Right atrium auricular region (tissue), 2 donors: ENCODE measurements around the gene RFTN1. TPM values are rescaled to one million over a fixed set of nuclear protein-coding genes. Genes with fewer than 3 reads are reported as not detected.

Source experiments
- DNase-seq: peaks from one replicate; pipeline ENCODE4 v3.0.0-alpha.2; 2019; ENCODE audit warnings: low spot score
- H3K27ac ChIP-seq, 2 donors: fragments of 200-600 bp; sonication (generic); 1 replicate in 1 of 2; 2 replicates in 1 of 2; pipeline ENCODE4 v1.5.1; 2016 to 2019
- H3K27me3 ChIP-seq, 2 donors: fragments of 200-600 bp; sonication (generic); one replicate each; pipeline versions ENCODE4 v1.5.1 to v1.6.0; 2017 to 2019
- H3K36me3 ChIP-seq: fragments of 200-600 bp; sonication (generic); one replicate; pipeline ENCODE4 v1.5.1; 2016
- H3K4me1 ChIP-seq, 2 donors: fragments of 200-600 bp; sonication (generic); one replicate each; pipeline versions ENCODE4 v1.5.1 to v1.6.0; 2017 to 2019
- H3K4me3 ChIP-seq, 2 donors: fragments of 200-600 bp; sonication (generic); 1 replicate in 1 of 2; 2 replicates in 1 of 2; pipeline ENCODE4 v1.5.1; 2017 to 2019; ENCODE audit warnings: mild to moderate bottlenecking in 1 of 2, moderate library complexity in 1 of 2
- H3K9me3 ChIP-seq, 2 donors: fragments of 200-600 bp; sonication (generic); one replicate each; pipeline ENCODE4 v1.5.1; 2019
- total RNA-seq, 2 donors: library from RNA; depleted of rRNA; stranded (reverse); fragments of >200 nt; gene quantifications; one replicate each; pipeline ENCODE4 v1.1.0, GENCODE V29; 2016
- TF ChIP-seq, protein P1 (sequence below), 2 donors: fragments of 200-600 bp; sonication (generic); IDR thresholded peaks; one replicate each; pipeline ENCODE4 v1.5.1; 2019; ENCODE audit warnings: antibody characterized with exemption in 2 of 2

RFTN1 gene
- total RNA-seq, 2 donors from 2014 or later: 15.9 to 33.6 TPM

DNA sequence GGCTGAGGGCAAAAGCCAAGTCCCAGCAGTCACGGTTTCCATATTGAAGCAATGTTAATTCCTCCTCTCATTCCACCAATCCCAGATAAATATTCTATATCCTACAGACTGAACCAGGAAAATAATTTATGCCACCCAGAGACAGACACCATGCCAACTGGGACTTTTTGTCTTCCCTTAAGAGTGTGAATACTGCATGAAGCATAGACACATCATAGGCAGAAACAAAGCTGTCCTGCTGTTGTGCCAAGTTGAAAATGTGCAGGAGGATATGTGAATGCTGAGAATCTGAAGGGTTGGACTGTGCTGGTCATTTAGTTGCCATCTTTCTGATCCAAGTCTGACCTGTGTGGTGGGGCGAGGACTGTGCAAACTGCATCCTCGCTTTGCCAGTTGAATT is 37.7 kb downstream of the RFTN1 start:
- H3K27me3 ChIP-seq: no peaks in the 10 kb centered on the region
- H3K4me1 ChIP-seq: peaks cover 0 to 19% of the 10 kb centered on the region in 2 donors
- H3K4me3 ChIP-seq: no peak overlapping the region
- TF ChIP-seq, protein P1, sequence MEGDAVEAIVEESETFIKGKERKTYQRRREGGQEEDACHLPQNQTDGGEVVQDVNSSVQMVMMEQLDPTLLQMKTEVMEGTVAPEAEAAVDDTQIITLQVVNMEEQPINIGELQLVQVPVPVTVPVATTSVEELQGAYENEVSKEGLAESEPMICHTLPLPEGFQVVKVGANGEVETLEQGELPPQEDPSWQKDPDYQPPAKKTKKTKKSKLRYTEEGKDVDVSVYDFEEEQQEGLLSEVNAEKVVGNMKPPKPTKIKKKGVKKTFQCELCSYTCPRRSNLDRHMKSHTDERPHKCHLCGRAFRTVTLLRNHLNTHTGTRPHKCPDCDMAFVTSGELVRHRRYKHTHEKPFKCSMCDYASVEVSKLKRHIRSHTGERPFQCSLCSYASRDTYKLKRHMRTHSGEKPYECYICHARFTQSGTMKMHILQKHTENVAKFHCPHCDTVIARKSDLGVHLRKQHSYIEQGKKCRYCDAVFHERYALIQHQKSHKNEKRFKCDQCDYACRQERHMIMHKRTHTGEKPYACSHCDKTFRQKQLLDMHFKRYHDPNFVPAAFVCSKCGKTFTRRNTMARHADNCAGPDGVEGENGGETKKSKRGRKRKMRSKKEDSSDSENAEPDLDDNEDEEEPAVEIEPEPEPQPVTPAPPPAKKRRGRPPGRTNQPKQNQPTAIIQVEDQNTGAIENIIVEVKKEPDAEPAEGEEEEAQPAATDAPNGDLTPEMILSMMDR (IDR thresholded peaks at IDR 0.05): no peak
- no peak overlapping the region for H3K27ac ChIP-seq
- H3K9me3 ChIP-seq: peaks cover 0 to 2% of the 10 kb centered on the region in 2 donors
- DNase-seq: no peak
- no peaks in the 10 kb centered on the region for H3K36me3 ChIP-seq

DNA sequence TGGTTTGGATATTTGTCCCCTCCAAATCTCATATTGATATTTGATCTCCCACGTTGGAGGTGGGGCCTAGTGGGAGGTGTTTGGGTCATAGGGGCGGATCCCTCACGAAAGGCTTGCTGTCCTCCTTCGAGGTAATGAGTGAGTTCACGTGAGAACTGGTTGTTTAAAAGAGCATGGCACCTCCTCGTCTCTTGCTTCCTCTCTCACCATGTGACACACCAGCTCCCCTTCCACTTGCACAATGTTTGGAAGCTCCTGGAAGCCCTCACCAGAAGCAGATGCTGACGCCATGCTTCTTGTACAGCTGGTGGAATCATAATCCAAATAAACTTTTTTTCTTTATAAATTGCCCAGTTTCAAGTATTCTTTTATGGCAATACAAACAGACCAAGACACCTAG is 38.6 kb downstream of the RFTN1 start:
- no peaks in the 10 kb centered on the region for H3K27me3 ChIP-seq
- H3K36me3 ChIP-seq: no peaks in the 10 kb centered on the region
- no peak for DNase-seq
- no peak overlapping the region for H3K4me3 ChIP-seq
- H3K4me1 ChIP-seq: peaks cover 0 to 18% of the 10 kb centered on the region in 2 donors
- peak overlapping the region in 1 of 2 donors; percentile 25 for H3K27ac ChIP-seq
- TF ChIP-seq, protein P1 (IDR thresholded peaks at IDR 0.05): no peak
- H3K9me3 ChIP-seq: peaks cover 0 to 4% of the 10 kb centered on the region in 2 donors

DNA sequence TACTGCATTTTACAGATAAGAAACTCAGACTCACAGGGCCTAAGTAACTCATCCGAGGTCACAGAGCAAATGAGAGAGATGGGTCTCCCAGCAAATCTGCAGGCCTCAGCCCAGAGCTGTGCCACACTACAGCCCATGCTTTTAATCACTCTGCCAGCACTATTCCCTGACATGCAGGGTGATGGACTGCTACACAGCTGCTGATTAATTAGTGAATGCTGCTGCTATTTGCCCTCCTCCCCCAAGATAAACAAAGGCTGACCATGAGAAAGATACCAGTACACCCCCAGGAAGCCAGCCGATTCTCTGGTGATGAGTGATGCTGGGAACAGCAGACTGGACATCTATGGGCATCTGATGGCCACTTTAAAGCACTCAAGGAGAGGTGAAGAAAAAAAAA is 39.3 kb downstream of the RFTN1 start:
- Histone ChIP-seq H3K27ac (peak overlapping the region in 1 of 2 donors; percentile 25), H3K4me1 (peaks cover 0 to 21% of the 10 kb centered on the region in 2 donors)

DNA sequence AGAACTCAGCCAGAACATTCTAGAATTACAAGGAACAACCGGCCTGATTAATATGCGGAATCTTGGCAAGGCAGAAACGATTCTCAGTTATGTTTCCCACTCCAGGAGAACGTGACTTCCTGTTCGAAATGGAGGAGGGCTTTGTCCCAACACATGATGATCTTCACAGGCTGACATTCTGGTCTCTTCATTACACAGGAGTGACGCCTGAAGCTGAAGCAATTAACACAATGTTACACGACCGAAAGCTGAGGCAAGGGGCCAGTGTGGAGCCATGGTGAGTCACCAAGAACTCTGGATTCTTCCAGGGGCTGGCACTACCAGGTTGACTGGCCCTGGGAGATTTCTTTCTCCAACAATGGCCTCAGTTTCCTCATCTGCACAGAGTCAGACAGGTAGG is 40.9 kb downstream of the RFTN1 start:
- Histone ChIP-seq H3K4me3 (no peak overlapping the region), H3K27ac (peak overlapping the region; percentile 14 to 55), H3K4me1 (peaks cover 0 to 35% of the 10 kb centered on the region in 2 donors), H3K9me3 (peaks cover 0 to 4% of the 10 kb centered on the region in 2 donors), H3K36me3 (no peaks in the 10 kb centered on the region), H3K27me3 (no peaks in the 10 kb centered on the region)
- TF ChIP-seq, protein P1 (IDR thresholded peaks at IDR 0.05): no peak
- no peak for DNase-seq

More for the DNA sequence above, 39.3 kb downstream of the RFTN1 start:
- Histone ChIP-seq H3K9me3 (peaks cover 0 to 4% of the 10 kb centered on the region in 2 donors), H3K27me3 (no peaks in the 10 kb centered on the region), H3K4me3 (no peak overlapping the region), H3K36me3 (no peaks in the 10 kb centered on the region)
- TF ChIP-seq, protein P1 (IDR thresholded peaks at IDR 0.05): no peak
- DNase-seq: no peak

DNA sequence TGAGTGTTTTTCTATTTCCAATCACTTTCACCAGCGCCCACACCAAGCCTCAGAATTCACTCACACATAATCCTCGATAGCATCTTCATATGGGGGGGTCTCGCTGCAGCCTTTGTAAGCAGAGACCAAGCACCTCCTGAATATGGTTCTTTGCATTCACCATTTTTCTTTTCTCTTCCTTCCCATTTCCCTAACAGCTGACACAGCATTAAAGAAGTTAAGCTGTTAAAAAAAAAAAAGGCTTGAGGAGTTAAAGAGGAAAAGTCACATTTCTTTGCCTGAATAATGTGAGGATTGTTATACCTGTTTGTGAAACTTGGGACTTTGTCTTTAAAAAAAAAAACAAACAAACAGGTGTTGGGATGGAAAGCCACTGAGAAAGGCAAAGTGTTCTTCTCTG is 41.6 kb downstream of the RFTN1 start:
- DNase-seq: no peak
- Histone ChIP-seq H3K36me3 (no peaks in the 10 kb centered on the region), H3K4me1 (peaks cover 0 to 40% of the 10 kb centered on the region in 2 donors), H3K4me3 (no peak overlapping the region), H3K27me3 (no peaks in the 10 kb centered on the region), H3K9me3 (peaks cover 0 to 4% of the 10 kb centered on the region in 2 donors), H3K27ac (peak overlapping the region; percentile 36 to 55)
- TF ChIP-seq, protein P1 (IDR thresholded peaks at IDR 0.05): no peak

DNA sequence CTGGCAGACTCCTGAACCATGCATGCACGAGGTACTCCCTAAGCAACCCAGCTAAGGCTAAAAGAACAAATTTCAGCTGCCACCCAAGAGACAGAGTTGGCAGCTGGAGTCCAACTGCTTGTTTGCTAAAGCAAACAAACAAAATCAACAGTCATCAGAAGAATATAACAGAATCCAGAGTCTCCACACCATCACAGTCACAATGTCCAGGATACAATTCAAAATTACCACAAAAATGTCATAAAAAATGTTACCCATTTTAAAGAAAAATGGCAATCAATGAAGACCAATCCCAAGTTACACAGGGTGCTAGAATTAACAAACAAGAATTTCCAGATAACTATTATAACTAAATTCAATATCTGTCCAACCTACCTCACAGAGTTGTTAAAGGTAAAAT is 42.9 kb downstream of the RFTN1 start:
- Histone ChIP-seq H3K27ac (no peak overlapping the region), H3K4me1 (peaks cover 0 to 40% of the 10 kb centered on the region in 2 donors), H3K36me3 (no peaks in the 10 kb centered on the region), H3K9me3 (peaks cover 0 to 4% of the 10 kb centered on the region in 2 donors), H3K4me3 (no peak overlapping the region), H3K27me3 (no peaks in the 10 kb centered on the region)
- no peak for DNase-seq
- TF ChIP-seq, protein P1 (IDR thresholded peaks at IDR 0.05): no peak
